K562 (cell line): ENCODE data around the gene CDK4. TPM values are rescaled to one million over a fixed set of nuclear protein-coding genes. Genes with fewer than 3 reads are reported as not detected.
A peak's percentile ranks its signal among the peaks of the same experiment; 100 is the strongest.

Experiments
- ADNP ChIP-seq: fragments of 200-800 bp; sonication (Bioruptor generic); IDR thresholded peaks from 2 replicates; pipeline ENCODE4 v1.6.1; 2016; ENCODE audit warnings: missing genetic modification characterization, missing compliant biosample characterization
- CCNT2 ChIP-seq: IDR thresholded peaks from 2 replicates; pipeline ENCODE4 v1.6.1; 2011; ENCODE audit warnings: borderline replicate concordance, low read depth, mild to moderate bottlenecking, moderate library complexity, mixed read lengths, low read length; ENCODE audit not compliant: insufficient read length; ENCODE audit errors: extremely low read depth
- NR4A1 ChIP-seq, 2 experiments: fragments of 250-450 bp in 1 of 2; fragments of 450-650 bp in 1 of 2; sonication (Bioruptor Pico) in 1 of 2; IDR thresholded peaks; 2 replicates each; pipeline versions ENCODE4 v1.4.0 to v1.6.1; 2016 to 2020; ENCODE audit warnings: mild to moderate bottlenecking in 2 of 2, missing compliant biosample characterization in 1 of 2, missing genetic modification characterization in 1 of 2, moderate library complexity in 1 of 2
- POLR2H ChIP-seq: IDR thresholded peaks from 2 replicates; pipeline ENCODE4 v1.6.1; 2016; ENCODE audit warnings: missing genetic modification characterization, low read depth, mild to moderate bottlenecking, control low read depth, missing compliant biosample characterization, moderate library complexity
- SP1 ChIP-seq: sonication (generic); formaldehyde crosslinking; IDR thresholded peaks from 2 replicates; pipeline ENCODE4 v1.8.1; 2022; ENCODE audit warnings: mild to moderate bottlenecking, missing genetic modification reagents
- TRIM28 ChIP-seq: fragments of 450-650 bp; IDR thresholded peaks from 2 replicates; pipeline ENCODE4 v1.6.1; 2017
- U2AF1 ChIP-seq: fragments of 200-400 bp; formaldehyde crosslinking; optimal IDR thresholded peaks from 2 replicates; pipeline ENCODE3; 2017; ENCODE audit warnings: mild to moderate bottlenecking, low read depth, low read length, moderate library complexity
- ZC3H11A ChIP-seq: IDR thresholded peaks from 2 replicates; pipeline ENCODE4 v1.6.1; 2012; ENCODE audit warnings: low read depth, low read length, improper control_type of control experiment
- ZFPM2 ChIP-seq: fragments of 250-450 bp; sonication (Bioruptor Pico); IDR thresholded peaks from 2 replicates; pipeline ENCODE4 v1.5.1; 2022; ENCODE audit warnings: mild to moderate bottlenecking
- ZNF316 ChIP-seq: fragments of 450-650 bp; IDR thresholded peaks from 2 replicates; pipeline ENCODE4 v1.6.1; 2016
- polyA plus RNA-seq, 8 experiments: library from polyadenylated mRNA; depleted of rRNA in 4 of 8; stranded (reverse) in 5 of 8; unstranded in 3 of 8; fragments of >200 nt; fragmentation: Nextera tagmentation in 2 of 8; fragmentation: Illumina TruSeq in 1 of 8; extraction: Ambion mirVana in 2 of 8; extraction: Trizol in 1 of 8; gene quantifications; 2 replicates each; pipeline versions ENCODE4 v1.2.1 to v1.2.3, GENCODE V29; 2011 to 2014; ENCODE audit warnings: inconsistent platforms in 1 of 8, missing spikeins in 1 of 8
- total RNA-seq, 7 experiments: library from RNA; depleted of rRNA in 6 of 7; stranded (reverse); fragments of >200 nt in 6 of 7; fragmentation: Illumina TruSeq in 2 of 7; extraction: Trizol in 2 of 7; gene quantifications; 2 replicates each; pipeline versions ENCODE4 v1.2.1 to v1.2.3, GENCODE V29; 2011 to 2021; ENCODE audit warnings: low replicate concordance in 1 of 7
- TF ChIP-seq, protein P1 (sequence below): fragments of 250-450 bp; sonication (Bioruptor Pico); IDR thresholded peaks from 2 replicates; pipeline ENCODE4 v1.4.0; 2020; ENCODE audit warnings: mild to moderate bottlenecking, moderate library complexity
- TF ChIP-seq, protein P2 (sequence below): fragments of 200-800 bp; sonication (Bioruptor generic); IDR thresholded peaks from 2 replicates; pipeline ENCODE4 v1.6.1; 2017; ENCODE audit warnings: missing genetic modification characterization, missing compliant biosample characterization
- TF ChIP-seq, protein P3 (sequence below): fragments of 250-450 bp; sonication (Bioruptor Pico); IDR thresholded peaks from 2 replicates; pipeline ENCODE4 v1.5.0; 2022; ENCODE audit warnings: mild to moderate bottlenecking
- TF ChIP-seq, protein P4 (sequence below): fragments of 250-450 bp; sonication (Bioruptor Pico); IDR thresholded peaks from 2 replicates; pipeline ENCODE4 v1.5.0; 2020; ENCODE audit warnings: mild to moderate bottlenecking, borderline replicate concordance
- TF ChIP-seq, protein P5 (sequence below): sonication (generic); formaldehyde crosslinking; IDR thresholded peaks from 2 replicates; pipeline ENCODE4 v1.8.1; 2023; ENCODE audit warnings: mild to moderate bottlenecking, missing genetic modification reagents
- TF ChIP-seq, protein P6 (sequence below): fragments of 450-650 bp; formaldehyde crosslinking; IDR thresholded peaks from 2 replicates; pipeline ENCODE4 v1.4.0; 2020; ENCODE audit warnings: mild to moderate bottlenecking

The CDK4 gene
- total and polyA plus RNA-seq, 9 of the 15 experiments (the other 6 are each of a cell fraction or from before 2014, with no cell fraction given) = 37.8 to 436 (median 238) TPM

DNA sequence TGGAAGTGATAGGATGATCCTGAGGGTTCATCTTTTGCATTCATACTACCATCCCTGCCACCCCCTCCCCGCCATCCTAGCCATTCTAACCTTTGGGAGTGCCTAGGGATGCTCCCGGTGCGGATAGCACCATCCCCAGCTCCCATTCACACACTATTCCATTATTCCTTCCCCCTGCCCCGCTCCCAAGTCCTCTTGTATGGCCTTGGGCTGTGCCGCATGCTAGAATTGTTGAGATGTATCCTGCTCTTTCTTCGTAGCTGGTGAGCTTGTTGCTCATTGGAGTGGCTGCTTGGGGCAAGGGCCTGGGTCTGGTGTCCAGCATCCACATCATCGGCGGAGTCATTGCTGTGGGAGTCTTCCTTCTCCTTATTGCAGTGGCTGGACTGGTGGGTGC lies 6.6 kb downstream of the CDK4 start (continued):
- TF ChIP-seq, protein P1, sequence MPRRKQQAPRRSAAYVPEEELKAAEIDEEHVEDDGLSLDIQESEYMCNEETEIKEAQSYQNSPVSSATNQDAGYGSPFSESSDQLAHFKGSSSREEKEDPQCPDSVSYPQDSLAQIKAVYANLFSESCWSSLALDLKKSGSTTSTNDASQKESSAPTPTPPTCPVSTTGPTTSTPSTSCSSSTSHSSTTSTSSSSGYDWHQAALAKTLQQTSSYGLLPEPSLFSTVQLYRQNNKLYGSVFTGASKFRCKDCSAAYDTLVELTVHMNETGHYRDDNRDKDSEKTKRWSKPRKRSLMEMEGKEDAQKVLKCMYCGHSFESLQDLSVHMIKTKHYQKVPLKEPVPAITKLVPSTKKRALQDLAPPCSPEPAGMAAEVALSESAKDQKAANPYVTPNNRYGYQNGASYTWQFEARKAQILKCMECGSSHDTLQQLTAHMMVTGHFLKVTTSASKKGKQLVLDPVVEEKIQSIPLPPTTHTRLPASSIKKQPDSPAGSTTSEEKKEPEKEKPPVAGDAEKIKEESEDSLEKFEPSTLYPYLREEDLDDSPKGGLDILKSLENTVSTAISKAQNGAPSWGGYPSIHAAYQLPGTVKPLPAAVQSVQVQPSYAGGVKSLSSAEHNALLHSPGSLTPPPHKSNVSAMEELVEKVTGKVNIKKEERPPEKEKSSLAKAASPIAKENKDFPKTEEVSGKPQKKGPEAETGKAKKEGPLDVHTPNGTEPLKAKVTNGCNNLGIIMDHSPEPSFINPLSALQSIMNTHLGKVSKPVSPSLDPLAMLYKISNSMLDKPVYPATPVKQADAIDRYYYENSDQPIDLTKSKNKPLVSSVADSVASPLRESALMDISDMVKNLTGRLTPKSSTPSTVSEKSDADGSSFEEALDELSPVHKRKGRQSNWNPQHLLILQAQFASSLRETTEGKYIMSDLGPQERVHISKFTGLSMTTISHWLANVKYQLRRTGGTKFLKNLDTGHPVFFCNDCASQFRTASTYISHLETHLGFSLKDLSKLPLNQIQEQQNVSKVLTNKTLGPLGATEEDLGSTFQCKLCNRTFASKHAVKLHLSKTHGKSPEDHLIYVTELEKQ (CRISPR knock-in tag) = no peak
- TF ChIP-seq, protein P2, sequence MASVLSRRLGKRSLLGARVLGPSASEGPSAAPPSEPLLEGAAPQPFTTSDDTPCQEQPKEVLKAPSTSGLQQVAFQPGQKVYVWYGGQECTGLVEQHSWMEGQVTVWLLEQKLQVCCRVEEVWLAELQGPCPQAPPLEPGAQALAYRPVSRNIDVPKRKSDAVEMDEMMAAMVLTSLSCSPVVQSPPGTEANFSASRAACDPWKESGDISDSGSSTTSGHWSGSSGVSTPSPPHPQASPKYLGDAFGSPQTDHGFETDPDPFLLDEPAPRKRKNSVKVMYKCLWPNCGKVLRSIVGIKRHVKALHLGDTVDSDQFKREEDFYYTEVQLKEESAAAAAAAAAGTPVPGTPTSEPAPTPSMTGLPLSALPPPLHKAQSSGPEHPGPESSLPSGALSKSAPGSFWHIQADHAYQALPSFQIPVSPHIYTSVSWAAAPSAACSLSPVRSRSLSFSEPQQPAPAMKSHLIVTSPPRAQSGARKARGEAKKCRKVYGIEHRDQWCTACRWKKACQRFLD (CRISPR knock-in tag) = no peak
- TF ChIP-seq ZNF316 (no peak), TRIM28 (no peak), CCNT2 (no peak), SP1 (no peak), NR4A1 (CRISPR knock-in tag; IDR thresholded peaks at IDR 0.05) (no peak), NR4A1 (tag; IDR thresholded peaks at IDR 0.05) (no peak), ZC3H11A (no peak), U2AF1 (no peak), ADNP (tag) (no peak), POLR2H (tag) (0 out of 2 replicates have a peak, but pooled peaks have one; percentile 61), ZFPM2 (CRISPR knock-in tag) (no peak)
- TF ChIP-seq, protein P3, sequence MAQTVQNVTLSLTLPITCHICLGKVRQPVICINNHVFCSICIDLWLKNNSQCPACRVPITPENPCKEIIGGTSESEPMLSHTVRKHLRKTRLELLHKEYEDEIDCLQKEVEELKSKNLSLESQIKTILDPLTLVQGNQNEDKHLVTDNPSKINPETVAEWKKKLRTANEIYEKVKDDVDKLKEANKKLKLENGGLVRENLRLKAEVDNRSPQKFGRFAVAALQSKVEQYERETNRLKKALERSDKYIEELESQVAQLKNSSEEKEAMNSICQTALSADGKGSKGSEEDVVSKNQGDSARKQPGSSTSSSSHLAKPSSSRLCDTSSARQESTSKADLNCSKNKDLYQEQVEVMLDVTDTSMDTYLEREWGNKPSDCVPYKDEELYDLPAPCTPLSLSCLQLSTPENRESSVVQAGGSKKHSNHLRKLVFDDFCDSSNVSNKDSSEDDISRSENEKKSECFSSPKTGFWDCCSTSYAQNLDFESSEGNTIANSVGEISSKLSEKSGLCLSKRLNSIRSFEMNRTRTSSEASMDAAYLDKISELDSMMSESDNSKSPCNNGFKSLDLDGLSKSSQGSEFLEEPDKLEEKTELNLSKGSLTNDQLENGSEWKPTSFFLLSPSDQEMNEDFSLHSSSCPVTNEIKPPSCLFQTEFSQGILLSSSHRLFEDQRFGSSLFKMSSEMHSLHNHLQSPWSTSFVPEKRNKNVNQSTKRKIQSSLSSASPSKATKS (CRISPR knock-in tag) = no peak
- TF ChIP-seq, protein P4, sequence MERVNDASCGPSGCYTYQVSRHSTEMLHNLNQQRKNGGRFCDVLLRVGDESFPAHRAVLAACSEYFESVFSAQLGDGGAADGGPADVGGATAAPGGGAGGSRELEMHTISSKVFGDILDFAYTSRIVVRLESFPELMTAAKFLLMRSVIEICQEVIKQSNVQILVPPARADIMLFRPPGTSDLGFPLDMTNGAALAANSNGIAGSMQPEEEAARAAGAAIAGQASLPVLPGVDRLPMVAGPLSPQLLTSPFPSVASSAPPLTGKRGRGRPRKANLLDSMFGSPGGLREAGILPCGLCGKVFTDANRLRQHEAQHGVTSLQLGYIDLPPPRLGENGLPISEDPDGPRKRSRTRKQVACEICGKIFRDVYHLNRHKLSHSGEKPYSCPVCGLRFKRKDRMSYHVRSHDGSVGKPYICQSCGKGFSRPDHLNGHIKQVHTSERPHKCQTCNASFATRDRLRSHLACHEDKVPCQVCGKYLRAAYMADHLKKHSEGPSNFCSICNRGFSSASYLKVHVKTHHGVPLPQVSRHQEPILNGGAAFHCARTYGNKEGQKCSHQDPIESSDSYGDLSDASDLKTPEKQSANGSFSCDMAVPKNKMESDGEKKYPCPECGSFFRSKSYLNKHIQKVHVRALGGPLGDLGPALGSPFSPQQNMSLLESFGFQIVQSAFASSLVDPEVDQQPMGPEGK = no peak
- TF ChIP-seq, protein P5, sequence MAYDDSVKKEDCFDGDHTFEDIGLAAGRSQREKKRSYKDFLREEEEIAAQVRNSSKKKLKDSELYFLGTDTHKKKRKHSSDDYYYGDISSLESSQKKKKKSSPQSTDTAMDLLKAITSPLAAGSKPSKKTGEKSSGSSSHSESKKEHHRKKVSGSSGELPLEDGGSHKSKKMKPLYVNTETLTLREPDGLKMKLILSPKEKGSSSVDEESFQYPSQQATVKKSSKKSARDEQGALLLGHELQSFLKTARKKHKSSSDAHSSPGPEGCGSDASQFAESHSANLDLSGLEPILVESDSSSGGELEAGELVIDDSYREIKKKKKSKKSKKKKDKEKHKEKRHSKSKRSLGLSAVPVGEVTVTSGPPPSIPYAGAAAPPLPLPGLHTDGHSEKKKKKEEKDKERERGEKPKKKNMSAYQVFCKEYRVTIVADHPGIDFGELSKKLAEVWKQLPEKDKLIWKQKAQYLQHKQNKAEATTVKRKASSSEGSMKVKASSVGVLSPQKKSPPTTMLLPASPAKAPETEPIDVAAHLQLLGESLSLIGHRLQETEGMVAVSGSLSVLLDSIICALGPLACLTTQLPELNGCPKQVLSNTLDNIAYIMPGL = no peak
- TF ChIP-seq, protein P6, sequence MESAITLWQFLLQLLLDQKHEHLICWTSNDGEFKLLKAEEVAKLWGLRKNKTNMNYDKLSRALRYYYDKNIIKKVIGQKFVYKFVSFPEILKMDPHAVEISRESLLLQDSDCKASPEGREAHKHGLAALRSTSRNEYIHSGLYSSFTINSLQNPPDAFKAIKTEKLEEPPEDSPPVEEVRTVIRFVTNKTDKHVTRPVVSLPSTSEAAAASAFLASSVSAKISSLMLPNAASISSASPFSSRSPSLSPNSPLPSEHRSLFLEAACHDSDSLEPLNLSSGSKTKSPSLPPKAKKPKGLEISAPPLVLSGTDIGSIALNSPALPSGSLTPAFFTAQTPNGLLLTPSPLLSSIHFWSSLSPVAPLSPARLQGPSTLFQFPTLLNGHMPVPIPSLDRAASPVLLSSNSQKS (CRISPR knock-in tag) = no peak
